Measurements from ENCODE around the gene DBNDD2.

DBNDD2 gene

DNA sequence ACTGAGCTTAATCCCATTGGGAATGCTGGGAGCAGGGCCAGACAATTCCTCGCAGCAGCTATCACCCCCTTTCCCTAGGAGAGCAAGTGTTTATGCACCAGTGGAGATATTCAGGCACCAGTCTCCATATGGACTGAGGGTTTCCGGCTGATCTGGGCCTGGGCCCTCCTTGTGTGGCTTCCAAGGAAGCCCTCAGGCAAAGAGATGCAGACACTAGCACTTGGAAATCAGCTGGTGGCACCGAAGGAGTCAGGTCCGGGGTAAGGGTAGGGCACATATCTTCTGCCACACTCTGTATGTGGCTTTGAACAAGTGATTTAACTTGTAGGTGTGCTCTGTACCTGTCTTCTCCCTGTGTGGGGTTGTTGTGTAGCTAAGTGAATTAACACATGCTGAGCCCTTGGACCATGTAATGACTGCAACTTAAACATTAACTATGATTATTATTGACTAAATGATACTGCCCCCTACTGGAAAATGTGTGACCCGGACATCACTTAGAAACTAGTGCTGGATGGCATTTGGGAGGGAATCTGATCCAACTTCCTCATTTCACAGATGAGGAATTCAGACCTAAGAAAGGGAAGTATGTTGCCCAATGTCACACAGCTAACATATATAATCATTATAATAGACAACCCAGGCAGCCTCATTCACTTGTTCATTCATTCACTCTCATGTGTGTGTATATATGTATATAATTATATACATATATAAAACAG lies 42.2 kb downstream of the DBNDD2 start:
- peaks cover 13% of the 10 kb centered on the region for H3K4me1 Mint-ChIP-seq
- no peaks in the 10 kb centered on the region for H3K9me3 Mint-ChIP-seq
- H3K4me3 Mint-ChIP-seq = no peak overlapping the region
- no peaks in the 10 kb centered on the region for H3K27me3 Mint-ChIP-seq
- H3K27ac Mint-ChIP-seq (ENCODE audit: low read depth) = no peak overlapping the region
- ATAC-seq (replicated peaks; ENCODE audit: extremely low read depth, poor library complexity, severe bottlenecking) (peak; percentile 52), DNase-seq (ENCODE audit: low spot score in 2 of 2) (no peak)
- H3K36me3 Mint-ChIP-seq (ENCODE audit: insufficient read depth) = peaks cover 3% of the 10 kb centered on the region

DNA sequence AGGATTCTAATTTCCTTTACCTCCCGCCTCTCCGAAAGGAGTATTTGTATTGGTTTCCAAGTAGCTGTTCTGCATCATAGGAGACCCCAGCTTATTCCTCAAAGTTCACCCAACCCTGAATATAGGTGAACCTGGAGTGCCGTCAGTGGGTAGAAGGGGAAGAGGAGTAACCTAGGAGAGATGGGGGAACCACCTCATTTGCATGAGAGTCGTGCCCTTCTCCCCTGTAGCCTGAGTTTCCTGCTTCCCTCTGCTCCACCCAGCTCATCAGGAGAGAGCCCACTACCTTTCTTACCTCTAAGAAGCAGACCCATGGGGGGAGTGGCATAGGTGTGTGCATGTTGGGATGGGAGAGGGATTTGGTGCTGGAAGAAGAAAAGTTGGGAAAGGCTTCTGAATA lies 44.1 kb downstream of the DBNDD2 start:
- Mint-ChIP-seq H3K27me3 (no peaks in the 10 kb centered on the region), H3K4me1 (peaks cover 6% of the 10 kb centered on the region), H3K9me3 (no peaks in the 10 kb centered on the region), H3K27ac (ENCODE audit: low read depth) (no peak overlapping the region), H3K36me3 (ENCODE audit: insufficient read depth) (no peaks in the 10 kb centered on the region), H3K4me3 (no peak overlapping the region)
- ATAC-seq (replicated peaks; ENCODE audit: extremely low read depth, poor library complexity, severe bottlenecking) = no peak
- no peak for DNase-seq (ENCODE audit: low spot score in 2 of 2)

DNA sequence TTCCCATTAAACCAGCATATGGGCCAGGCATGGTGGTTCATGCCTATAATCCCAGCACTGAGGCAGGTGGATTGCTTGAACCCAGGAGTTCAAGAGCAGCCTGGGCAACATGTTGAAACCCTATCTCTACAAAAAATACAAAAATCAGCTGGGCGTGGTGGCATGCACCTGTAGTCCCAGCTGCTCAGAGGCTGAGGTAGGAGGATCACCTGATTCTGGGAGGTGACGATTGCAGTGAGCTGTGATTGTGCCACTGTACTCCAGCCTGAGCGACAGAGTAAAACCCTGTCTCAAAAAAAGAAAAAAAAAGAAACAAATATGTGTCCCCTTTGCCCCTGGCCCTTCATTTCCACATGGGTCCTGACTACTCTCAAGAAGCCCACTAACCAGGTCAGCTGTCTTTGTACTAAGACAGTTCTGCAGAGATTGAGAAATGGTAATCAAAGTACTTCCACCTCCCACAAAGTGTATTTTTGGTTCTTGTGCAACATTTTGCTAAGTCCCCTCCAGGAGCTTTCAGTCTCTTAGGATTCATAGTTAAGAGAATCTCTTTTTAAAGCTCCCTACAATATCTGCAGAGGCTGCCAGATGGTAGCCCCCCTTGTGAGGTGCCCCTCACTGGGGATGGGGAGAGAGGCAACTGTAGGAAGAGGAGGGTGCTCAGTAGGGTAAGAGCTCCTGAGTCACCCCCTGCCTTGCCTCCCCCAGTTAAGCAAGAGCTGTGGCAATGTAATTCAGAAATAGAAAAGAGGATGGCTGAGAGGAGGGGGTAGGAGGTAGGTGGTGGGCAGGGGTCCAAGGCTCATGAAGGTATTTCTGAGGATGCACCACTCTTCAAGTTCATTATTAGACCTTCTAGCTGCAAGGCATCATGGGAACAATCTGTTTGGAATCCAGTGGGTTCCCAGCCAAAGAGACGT lies 44.9 kb downstream of the DBNDD2 start:
- Mint-ChIP-seq H3K4me3 (no peak overlapping the region), H3K36me3 (ENCODE audit: insufficient read depth) (no peaks in the 10 kb centered on the region), H3K9me3 (no peaks in the 10 kb centered on the region), H3K27me3 (no peaks in the 10 kb centered on the region), H3K27ac (ENCODE audit: low read depth) (no peak overlapping the region), H3K4me1 (peaks cover 6% of the 10 kb centered on the region)
- no peak for ATAC-seq (replicated peaks; ENCODE audit: extremely low read depth, poor library complexity, severe bottlenecking)
- no peak for DNase-seq (ENCODE audit: low spot score in 2 of 2)

DNA sequence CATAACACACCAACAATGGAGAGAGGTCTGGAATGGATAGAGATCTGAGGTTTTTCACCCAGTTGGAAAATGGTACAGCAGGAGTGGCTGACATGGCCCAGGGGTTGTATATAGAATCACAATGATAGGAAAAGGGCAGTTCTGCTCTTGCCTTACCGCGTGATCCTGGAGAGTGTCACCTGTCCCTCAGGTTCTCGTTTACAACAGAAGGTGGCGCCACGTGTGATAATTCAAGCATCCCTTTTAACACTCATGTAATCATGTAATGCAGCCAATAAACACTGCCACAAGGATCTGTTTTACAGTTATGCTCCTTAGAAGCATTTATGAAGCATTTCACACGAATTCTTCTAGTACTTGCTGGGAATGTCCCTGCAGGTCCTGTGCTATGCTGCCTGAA lies 48.5 kb downstream of the DBNDD2 start:
- ATAC-seq (replicated peaks; ENCODE audit: extremely low read depth, poor library complexity, severe bottlenecking) (no peak), DNase-seq (ENCODE audit: low spot score in 2 of 2) (no peak)
- H3K27me3 Mint-ChIP-seq = no peaks in the 10 kb centered on the region
- no peaks in the 10 kb centered on the region for H3K4me1 Mint-ChIP-seq
- H3K36me3 Mint-ChIP-seq (ENCODE audit: insufficient read depth) = no peaks in the 10 kb centered on the region
- no peaks in the 10 kb centered on the region for H3K9me3 Mint-ChIP-seq
- no peak overlapping the region for H3K4me3 Mint-ChIP-seq
- no peak overlapping the region for H3K27ac Mint-ChIP-seq (ENCODE audit: low read depth)

DNA sequence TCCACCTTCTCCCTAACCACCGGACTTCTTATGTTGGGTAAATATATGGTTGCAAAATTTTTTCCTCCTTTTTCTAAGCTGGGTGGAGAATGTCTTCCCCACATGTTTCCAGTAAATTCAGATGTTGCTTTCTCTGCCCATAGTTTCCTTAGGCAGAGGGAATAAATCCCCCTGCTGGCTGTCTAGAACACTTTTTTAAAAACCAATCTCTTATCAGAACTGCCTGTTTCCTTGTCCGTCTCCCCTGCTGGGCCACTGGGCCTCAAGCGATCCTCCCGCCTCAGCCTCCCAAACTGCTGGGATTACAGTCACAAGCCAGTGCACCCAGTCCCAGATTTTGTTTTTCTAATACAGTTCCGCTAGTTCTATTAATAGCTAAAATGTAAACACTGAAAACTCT lies 51.5 kb downstream of the DBNDD2 start:
- Mint-ChIP-seq H3K27me3 (no peaks in the 10 kb centered on the region), H3K9me3 (no peaks in the 10 kb centered on the region), H3K27ac (ENCODE audit: low read depth) (no peak overlapping the region), H3K4me3 (no peak overlapping the region), H3K36me3 (ENCODE audit: insufficient read depth) (no peaks in the 10 kb centered on the region), H3K4me1 (no peaks in the 10 kb centered on the region)
- ATAC-seq (replicated peaks; ENCODE audit: extremely low read depth, poor library complexity, severe bottlenecking) (no peak), DNase-seq (ENCODE audit: low spot score in 2 of 2) (no peak)

All from central memory CD8-positive, alpha-beta T cell (primary cell).